ENCODE data around the gene SGPP2. TPM values are rescaled to one million over a fixed set of nuclear protein-coding genes. Genes with fewer than 3 reads are reported as not detected.
"Not testable (repeated sequence)": the region's sequence is repeated elsewhere in the genome, so short reads cannot be mapped to it uniquely, and the experiment has no call there.

Gene SGPP2
- total and polyA plus RNA-seq, 4 experiments from 2014 or later: 2.1 to 9.9 (median 5.5) TPM

- no peak overlapping the region for H3K27ac Mint-ChIP-seq
- no peaks in the 10 kb centered on the region for H3K36me3 ChIP-seq (ENCODE audit: insufficient read depth, low read length)
- H3K27me3 ChIP-seq (ENCODE audit: insufficient read depth, low read length): no peaks in the 10 kb centered on the region
- H3K27me3 Mint-ChIP-seq: peaks cover 1 to 2% of the 10 kb centered on the region in 2 donors
- POLR2A ChIA-PET (ENCODE audit: partially characterized antibody): no interaction called here
- CTCF ChIA-PET (ENCODE audit: partially characterized antibody): no interaction called here
- H3K27ac ChIP-seq (ENCODE audit: low read depth, low read length): no peak overlapping the region
- peaks cover 0 to 18% (median 2%) of the 10 kb centered on the region in 8 donors for H3K9me3 Mint-ChIP-seq
- H3K9me3 ChIP-seq (ENCODE audit: control insufficient read depth in 1 of 2, low read length in 2 of 2): no peaks in the 10 kb centered on the region
- H3K4me1 ChIP-seq (ENCODE audit: insufficient read depth, low read length): no peaks in the 10 kb centered on the region
- intact Hi-C loops (cut with micrococcal nuclease): no loop called here
- DNase-seq: no peak
- H3K4me3 Mint-ChIP-seq: no peak overlapping the region
- no peak overlapping the region for H3K4me3 ChIP-seq (ENCODE audit: low read length in 2 of 2)
- H3K36me3 Mint-ChIP-seq: no peaks in the 10 kb centered on the region
- no peaks in the 10 kb centered on the region for H3K4me1 Mint-ChIP-seq
These were observed 25.9 kb upstream of the SGPP2 start for GRCh38 chr2:222398446-222398885.

- H3K9me3 ChIP-seq (ENCODE audit: control insufficient read depth in 1 of 2, low read length in 2 of 2): no peaks in the 10 kb centered on the region
- Mint-ChIP-seq H3K4me1 (no peaks in the 10 kb centered on the region), H3K27me3 (peaks cover 1 to 2% of the 10 kb centered on the region in 2 donors), H3K27ac (no peak overlapping the region), H3K9me3 (peaks cover 0 to 19% (median 2%) of the 10 kb centered on the region in 8 donors), H3K4me3 (no peak overlapping the region), H3K36me3 (no peaks in the 10 kb centered on the region)
- H3K36me3 ChIP-seq (ENCODE audit: insufficient read depth, low read length): no peaks in the 10 kb centered on the region
- H3K27ac ChIP-seq (ENCODE audit: low read depth, low read length): no peak overlapping the region
- CTCF ChIA-PET (ENCODE audit: partially characterized antibody): no interaction called here
- POLR2A ChIA-PET (ENCODE audit: partially characterized antibody): no interaction called here
- DNase-seq: no peak
- no peak overlapping the region for H3K4me3 ChIP-seq (ENCODE audit: low read length in 2 of 2)
- no peaks in the 10 kb centered on the region for H3K27me3 ChIP-seq (ENCODE audit: insufficient read depth, low read length)
- H3K4me1 ChIP-seq (ENCODE audit: insufficient read depth, low read length): no peaks in the 10 kb centered on the region
- intact Hi-C loops (cut with micrococcal nuclease): no loop called here
These were observed 25.1 kb upstream of the SGPP2 start for GRCh38 chr2:222399038-222399783.

GRCh38 chr2:222404151-222404905 is 20.0 kb upstream of the SGPP2 start:
- intact Hi-C loops (cut with micrococcal nuclease): no loop called here
- Mint-ChIP-seq H3K36me3 (no peaks in the 10 kb centered on the region), H3K27me3 (peaks cover 0 to 2% of the 10 kb centered on the region in 2 donors), H3K27ac (no peak overlapping the region), H3K4me3 (no peak overlapping the region), H3K4me1 (no peaks in the 10 kb centered on the region), H3K9me3 (peaks cover 0 to 9% (median under 1%) of the 10 kb centered on the region in 8 donors)
- no peak overlapping the region for H3K27ac ChIP-seq (ENCODE audit: low read depth, low read length)
- no peak overlapping the region for H3K4me3 ChIP-seq (ENCODE audit: low read length in 2 of 2)
- H3K9me3 ChIP-seq (ENCODE audit: control insufficient read depth in 1 of 2, low read length in 2 of 2): no peaks in the 10 kb centered on the region
- ChIA-PET CTCF (ENCODE audit: partially characterized antibody) (interaction anchor here (1.5 kb wide), 1 partner anchor 286 kb away, joined by 3 read pairs; no protein-coding TSS in a partner anchor), POLR2A (ENCODE audit: partially characterized antibody) (no interaction called here)
- peak in 1 of 5 donors; percentile 28 for DNase-seq
- no peaks in the 10 kb centered on the region for H3K4me1 ChIP-seq (ENCODE audit: insufficient read depth, low read length)
- H3K36me3 ChIP-seq (ENCODE audit: insufficient read depth, low read length): no peaks in the 10 kb centered on the region
- no peaks in the 10 kb centered on the region for H3K27me3 ChIP-seq (ENCODE audit: insufficient read depth, low read length)

- no peaks in the 10 kb centered on the region for H3K36me3 Mint-ChIP-seq
- Histone ChIP-seq H3K4me1 (ENCODE audit: insufficient read depth, low read length) (no peaks in the 10 kb centered on the region), H3K9me3 (ENCODE audit: control insufficient read depth in 1 of 2, low read length in 2 of 2) (no peaks in the 10 kb centered on the region), H3K27me3 (ENCODE audit: insufficient read depth, low read length) (no peaks in the 10 kb centered on the region), H3K4me3 (ENCODE audit: low read length in 2 of 2) (no peak overlapping the region), H3K36me3 (ENCODE audit: insufficient read depth, low read length) (no peaks in the 10 kb centered on the region), H3K27ac (ENCODE audit: low read depth, low read length) (no peak overlapping the region)
- ChIA-PET POLR2A (ENCODE audit: partially characterized antibody) (no interaction called here), CTCF (ENCODE audit: partially characterized antibody) (no interaction called here)
- intact Hi-C loops (cut with micrococcal nuclease): no loop called here
- H3K27me3 Mint-ChIP-seq: no peaks in the 10 kb centered on the region
- DNase-seq: no peak
- no peak overlapping the region for H3K27ac Mint-ChIP-seq
- H3K9me3 Mint-ChIP-seq: peaks cover 0 to 10% (median 8%) of the 10 kb centered on the region in 8 donors
- no peak overlapping the region for H3K4me3 Mint-ChIP-seq
- no peaks in the 10 kb centered on the region for H3K4me1 Mint-ChIP-seq
These were observed 15.7 kb upstream of the SGPP2 start for GRCh38 chr2:222408684-222409083.

GRCh38 chr2:222410534-222410933 is 13.8 kb upstream of the SGPP2 start:
- no peak overlapping the region for H3K4me3 ChIP-seq (ENCODE audit: low read length in 2 of 2)
- H3K27me3 ChIP-seq (ENCODE audit: insufficient read depth, low read length): no peaks in the 10 kb centered on the region
- Mint-ChIP-seq H3K4me3 (no peak overlapping the region), H3K4me1 (no peaks in the 10 kb centered on the region), H3K27ac (no peak overlapping the region), H3K9me3 (peaks cover 0 to 15% (median 8%) of the 10 kb centered on the region in 8 donors), H3K36me3 (no peaks in the 10 kb centered on the region), H3K27me3 (no peaks in the 10 kb centered on the region)
- no peak for DNase-seq
- no peaks in the 10 kb centered on the region for H3K9me3 ChIP-seq (ENCODE audit: control insufficient read depth in 1 of 2, low read length in 2 of 2)
- intact Hi-C loops (cut with micrococcal nuclease): no loop called here
- no peaks in the 10 kb centered on the region for H3K36me3 ChIP-seq (ENCODE audit: insufficient read depth, low read length)
- CTCF ChIA-PET (ENCODE audit: partially characterized antibody): no interaction called here
- no peak overlapping the region for H3K27ac ChIP-seq (ENCODE audit: low read depth, low read length)
- no peaks in the 10 kb centered on the region for H3K4me1 ChIP-seq (ENCODE audit: insufficient read depth, low read length)
- POLR2A ChIA-PET (ENCODE audit: partially characterized antibody): no interaction called here

GRCh38 chr2:222412334-222412733 is 12.0 kb upstream of the SGPP2 start:
- H3K4me1 Mint-ChIP-seq; H3K4me1 ChIP-seq (ENCODE audit: insufficient read depth, low read length); H3K27ac ChIP-seq (ENCODE audit: low read depth, low read length); H3K27me3 ChIP-seq (ENCODE audit: insufficient read depth, low read length); H3K9me3 ChIP-seq (ENCODE audit: control insufficient read depth in 1 of 2, low read length in 2 of 2); H3K4me3 ChIP-seq (ENCODE audit: low read length in 2 of 2); H3K27ac Mint-ChIP-seq; CTCF ChIA-PET (ENCODE audit: partially characterized antibody); intact Hi-C loops (cut with micrococcal nuclease); H3K36me3 ChIP-seq (ENCODE audit: insufficient read depth, low read length); H3K36me3 Mint-ChIP-seq; H3K27me3 Mint-ChIP-seq; H3K4me3 Mint-ChIP-seq; DNase-seq; POLR2A ChIA-PET (ENCODE audit: partially characterized antibody): not testable (repeated sequence)
- peaks cover 0 to 18% (median 10%) of the 10 kb centered on the region in 8 donors for H3K9me3 Mint-ChIP-seq

GRCh38 chr2:222413295-222413911 is 10.9 kb upstream of the SGPP2 start:
- H3K27me3 Mint-ChIP-seq: no peaks in the 10 kb centered on the region

More at GRCh38 chr2:222413295-222413911, 10.9 kb upstream of the SGPP2 start:
- Mint-ChIP-seq H3K27ac (no peak overlapping the region), H3K4me1 (no peaks in the 10 kb centered on the region), H3K4me3 (no peak overlapping the region), H3K9me3 (peaks cover 0 to 18% (median 10%) of the 10 kb centered on the region in 8 donors), H3K36me3 (no peaks in the 10 kb centered on the region)
- Histone ChIP-seq H3K9me3 (ENCODE audit: control insufficient read depth in 1 of 2, low read length in 2 of 2) (no peaks in the 10 kb centered on the region), H3K27ac (ENCODE audit: low read depth, low read length) (no peak overlapping the region), H3K27me3 (ENCODE audit: insufficient read depth, low read length) (no peaks in the 10 kb centered on the region), H3K36me3 (ENCODE audit: insufficient read depth, low read length) (no peaks in the 10 kb centered on the region), H3K4me1 (ENCODE audit: insufficient read depth, low read length) (no peaks in the 10 kb centered on the region), H3K4me3 (ENCODE audit: low read length in 2 of 2) (no peak overlapping the region)
- intact Hi-C loops (cut with micrococcal nuclease): no loop called here
- POLR2A ChIA-PET (ENCODE audit: partially characterized antibody): no interaction called here
- DNase-seq: no peak
- CTCF ChIA-PET (ENCODE audit: partially characterized antibody): no interaction called here

Measured in CD4-positive, alpha-beta memory T cell (primary cell).